GM19324 (cell line): ENCODE measurements around the gene HCRT.
"Not testable (repeated sequence)": the region's sequence is repeated elsewhere in the genome, so short reads cannot be mapped to it uniquely, and the experiment has no call there.

Experiments
- ATAC-seq: cut with Tn5 transposase; IDR thresholded peaks from one replicate; pipeline ENCODE4 v1.9.1; 2021; ENCODE audit warnings: mild to moderate bottlenecking, moderate library complexity; ENCODE audit not compliant: unreplicated experiment, low FRiP score

The HCRT gene

GRCh38 chr17:42184713-42185620, at the start of gene HCRT:
TSS of gene HCRT (minus strand) at chr17:42185452. CDS start at chr17:42185365, 87 bp downstream.
- ATAC-seq, result no peak

- ATAC-seq, result no peak
Measured at GRCh38 chr17:42233994-42234393, 48.7 kb upstream of the HCRT start.

- ATAC-seq, result no peak
Measured at GRCh38 chr17:42233156-42233555, 47.9 kb upstream of the HCRT start.

- no peak for ATAC-seq
Measured at GRCh38 chr17:42230225-42230624, 45.0 kb upstream of the HCRT start.

- no peak for ATAC-seq
Measured at GRCh38 chr17:42227849-42228700, 42.8 kb upstream of the HCRT start.

GRCh38 chr17:42225646-42226045, 40.4 kb upstream of the HCRT start:
- ATAC-seq, result no peak

- no peak for ATAC-seq
Measured at GRCh38 chr17:42224651-42225050, 39.4 kb upstream of the HCRT start.

GRCh38 chr17:42221886-42222745, 36.9 kb upstream of the HCRT start:
- no peak for ATAC-seq

GRCh38 chr17:42219280-42219679, 34.0 kb upstream of the HCRT start:
- ATAC-seq, result not testable (repeated sequence)

- no peak for ATAC-seq
Measured at GRCh38 chr17:42214156-42214555, 28.9 kb upstream of the HCRT start.

- no peak for ATAC-seq
Measured at GRCh38 chr17:42212382-42212781, 27.1 kb upstream of the HCRT start.

- not testable (repeated sequence) for ATAC-seq
Measured at GRCh38 chr17:42211921-42212341, 26.7 kb upstream of the HCRT start.

- ATAC-seq, result no peak
Measured at GRCh38 chr17:42210046-42210445, 24.8 kb upstream of the HCRT start.

GRCh38 chr17:42206153-42206612, 20.9 kb upstream of the HCRT start:
- not testable (repeated sequence) for ATAC-seq

GRCh38 chr17:42203354-42203753, 18.1 kb upstream of the HCRT start:
- no peak for ATAC-seq

- no peak for ATAC-seq
Measured at GRCh38 chr17:42202696-42203095, 17.4 kb upstream of the HCRT start.

GRCh38 chr17:42202159-42202558, 16.9 kb upstream of the HCRT start:
- no peak for ATAC-seq

- ATAC-seq, result no peak
Measured at GRCh38 chr17:42201458-42201772, 16.2 kb upstream of the HCRT start.

- no peak for ATAC-seq
Measured at GRCh38 chr17:42200706-42201457, 15.6 kb upstream of the HCRT start.
